ENCODE results near the gene HYAL2. TPM values are rescaled to one million over a fixed set of nuclear protein-coding genes. Genes with fewer than 3 reads are reported as not detected.

HYAL2 gene
- total and polyA plus RNA-seq, 7 donors: 20.6 to 61.7 (median 27.2) TPM

- WGBS, 3 donors: 87 to 97% (median 87%) methylated on average over 5 of the region's 5 CpGs
- H3K27me3 ChIP-seq (ENCODE audit: insufficient read depth in 3 of 3, low read length in 2 of 3): peaks cover 0 to 3% (median 0%) of the 10 kb centered on the region in 3 donors
- no peaks in the 10 kb centered on the region for H3K4me1 ChIP-seq
- no peak overlapping the region for H3K4me3 ChIP-seq
- intact Hi-C loops (cut with DNase I): loop anchor here in 1 of 2 donors (5.0 kb wide), 1 partner anchor 171 kb away; no protein-coding TSS in a partner anchor
- ATAC-seq (no peak), DNase-seq (no peak)
- no peak overlapping the region for H3K27ac ChIP-seq
- H3K36me3 ChIP-seq (ENCODE audit: insufficient read depth in 1 of 2, low read depth in 1 of 2): no peaks in the 10 kb centered on the region
- no peaks in the 10 kb centered on the region for H3K9me3 ChIP-seq
- TF ChIP-seq CTCF (IDR thresholded peaks at IDR 0.05): no peak
Measured at GRCh38 chr3:50365842-50366220, 43.3 kb upstream of the HYAL2 start.

- Histone ChIP-seq H3K4me3 (peak overlapping the region; percentile 57), H3K36me3 (ENCODE audit: insufficient read depth in 1 of 2, low read depth in 1 of 2) (no peaks in the 10 kb centered on the region), H3K27ac (no peak overlapping the region), H3K9me3 (no peaks in the 10 kb centered on the region), H3K27me3 (ENCODE audit: insufficient read depth in 3 of 3, low read length in 2 of 3) (peaks cover 0 to 3% (median 0%) of the 10 kb centered on the region in 3 donors), H3K4me1 (no peaks in the 10 kb centered on the region)
- ATAC-seq (peak; percentile 54 to 93 (median 84)), DNase-seq (peak; percentile 79 to 90)
- intact Hi-C loops (cut with DNase I): loop anchor here in 1 of 2 donors (5.0 kb wide), 1 partner anchor 172 kb away; no protein-coding TSS in a partner anchor
- WGBS, 3 donors: 17 to 19% (median 18%) methylated on average over 45 to 53 of the region's 53 CpGs
- no peak for TF ChIP-seq CTCF (IDR thresholded peaks at IDR 0.05)
Measured at GRCh38 chr3:50365080-50365841, 42.7 kb upstream of the HYAL2 start.

- TF ChIP-seq CTCF (IDR thresholded peaks at IDR 0.05): no peak
- DNase-seq: peak in 1 of 2 donors; percentile 63
- no peak overlapping the region for H3K27ac ChIP-seq
Measured at GRCh38 chr3:50364573-50365079, 42.1 kb upstream of the HYAL2 start.

GRCh38 chr3:50359760-50360110 lies 37.2 kb upstream of the HYAL2 start:
- peaks cover 0 to 25% of the 10 kb centered on the region in 2 donors for H3K36me3 ChIP-seq (ENCODE audit: insufficient read depth in 1 of 2, low read depth in 1 of 2)
- intact Hi-C loops (cut with DNase I): no loop called here
- no peak for TF ChIP-seq CTCF (IDR thresholded peaks at IDR 0.05)
- no peaks in the 10 kb centered on the region for H3K9me3 ChIP-seq
- ATAC-seq (peak in 2 of 4 donors; percentile 1 to 3), DNase-seq (no peak)
- no peaks in the 10 kb centered on the region for H3K27me3 ChIP-seq (ENCODE audit: insufficient read depth in 3 of 3, low read length in 2 of 3)
- H3K4me3 ChIP-seq: peak overlapping the region; percentile 82
- H3K4me1 ChIP-seq: peaks cover 37% of the 10 kb centered on the region
- peak overlapping the region; percentile 36 for H3K27ac ChIP-seq
- 25 to 29% (median 28%) methylated on average over 8 of the region's 8 CpGs for WGBS, 3 donors

More at GRCh38 chr3:50364573-50365079, 42.1 kb upstream of the HYAL2 start:
- ATAC-seq: peak; percentile 14 to 51 (median 34)
- Histone ChIP-seq H3K4me3 (peak overlapping the region; percentile 57), H3K36me3 (ENCODE audit: insufficient read depth in 1 of 2, low read depth in 1 of 2) (no peaks in the 10 kb centered on the region), H3K27me3 (ENCODE audit: insufficient read depth in 3 of 3, low read length in 2 of 3) (no peaks in the 10 kb centered on the region), H3K9me3 (no peaks in the 10 kb centered on the region), H3K4me1 (no peaks in the 10 kb centered on the region)
- 28 to 39% (median 32%) methylated on average over 45 to 48 of the region's 48 CpGs for WGBS, 3 donors
- intact Hi-C loops (cut with DNase I): loop anchor here in 1 of 2 donors (5.0 kb wide), 1 partner anchor 173 kb away; no protein-coding TSS in a partner anchor

Measured in psoas muscle (tissue), 8 donors.